IPS DF 19.7 (cell line): ENCODE data around the gene GCNA.
"Not testable (repeated sequence)": the region's sequence is repeated elsewhere in the genome, so short reads cannot be mapped to it uniquely, and the experiment has no call there.

Source experiments
- DNase-seq: peaks from one replicate; pipeline ENCODE4 v3.0.0-alpha.2; 2013; ENCODE audit warnings: low read depth, low spot score

The GCNA gene

DNA sequence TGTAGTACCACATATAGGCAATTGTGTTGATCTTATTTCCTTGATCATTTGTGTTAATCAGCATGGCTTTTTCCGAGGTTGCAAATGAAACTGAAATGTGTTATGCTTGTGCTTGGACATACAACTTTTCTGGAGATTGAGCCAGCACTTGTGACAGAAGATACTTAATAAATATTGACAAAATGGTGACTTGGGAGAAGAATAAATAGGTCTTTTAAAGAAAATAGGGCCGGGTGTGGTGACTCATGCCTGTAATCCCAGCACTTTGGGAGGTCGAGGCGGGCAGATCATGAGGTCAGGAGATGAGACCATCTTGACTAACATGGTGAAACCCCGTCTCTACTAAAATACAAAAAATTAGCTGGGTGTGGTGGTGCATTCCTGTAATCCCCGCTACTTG is 18.5 kb upstream of the GCNA start:
- not testable (repeated sequence) for DNase-seq

DNA sequence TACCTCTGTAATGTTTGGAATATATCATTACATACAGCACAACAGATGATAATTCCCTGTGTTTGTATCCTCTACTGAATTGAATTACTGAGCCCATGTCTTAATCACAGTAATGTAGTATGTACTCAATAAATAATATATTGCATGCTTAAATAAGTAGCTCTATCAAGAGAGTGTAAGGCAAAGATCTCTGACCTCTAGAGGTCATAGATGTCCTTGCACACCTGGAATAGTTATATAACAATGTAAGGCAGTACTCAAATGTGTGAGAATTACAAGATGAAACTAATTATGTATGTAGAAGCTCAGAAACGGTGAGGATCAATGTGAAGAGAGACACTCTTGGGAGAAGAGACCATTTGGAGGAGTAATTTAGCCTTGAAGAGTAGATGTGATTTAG is 14.3 kb upstream of the GCNA start:
- no peak for DNase-seq

- no peak for DNase-seq
Observed at GRCh38 chrX:71565474-71566041, 12.7 kb upstream of the GCNA start.

GRCh38 chrX:71571390-71571789 is 6.8 kb upstream of the GCNA start:
- DNase-seq = not testable (repeated sequence)

- DNase-seq = no peak
Observed at GRCh38 chrX:71573590-71573989, 4.6 kb upstream of the GCNA start.

DNA sequence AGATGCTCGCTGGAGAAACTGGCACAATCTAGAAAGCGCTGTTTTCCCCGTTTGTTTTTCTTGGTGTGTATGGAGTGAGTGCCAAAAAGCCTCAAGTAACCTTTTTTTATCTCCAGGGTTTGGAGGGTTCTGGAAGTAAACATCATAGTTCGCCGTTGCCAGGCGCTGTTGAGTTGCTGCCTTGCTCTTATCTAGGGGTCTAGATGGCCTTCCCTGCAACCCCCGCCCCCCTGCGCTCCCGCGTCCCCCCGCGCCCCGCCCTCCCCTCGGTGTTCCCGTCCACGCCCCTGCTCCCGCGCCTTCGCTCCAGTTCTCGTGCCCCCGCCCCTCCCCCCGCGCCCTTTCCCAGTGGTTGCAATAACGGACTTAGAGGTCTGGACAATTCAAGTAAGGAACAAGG is 555 bp upstream of the GCNA start:
- no peak for DNase-seq

DNA sequence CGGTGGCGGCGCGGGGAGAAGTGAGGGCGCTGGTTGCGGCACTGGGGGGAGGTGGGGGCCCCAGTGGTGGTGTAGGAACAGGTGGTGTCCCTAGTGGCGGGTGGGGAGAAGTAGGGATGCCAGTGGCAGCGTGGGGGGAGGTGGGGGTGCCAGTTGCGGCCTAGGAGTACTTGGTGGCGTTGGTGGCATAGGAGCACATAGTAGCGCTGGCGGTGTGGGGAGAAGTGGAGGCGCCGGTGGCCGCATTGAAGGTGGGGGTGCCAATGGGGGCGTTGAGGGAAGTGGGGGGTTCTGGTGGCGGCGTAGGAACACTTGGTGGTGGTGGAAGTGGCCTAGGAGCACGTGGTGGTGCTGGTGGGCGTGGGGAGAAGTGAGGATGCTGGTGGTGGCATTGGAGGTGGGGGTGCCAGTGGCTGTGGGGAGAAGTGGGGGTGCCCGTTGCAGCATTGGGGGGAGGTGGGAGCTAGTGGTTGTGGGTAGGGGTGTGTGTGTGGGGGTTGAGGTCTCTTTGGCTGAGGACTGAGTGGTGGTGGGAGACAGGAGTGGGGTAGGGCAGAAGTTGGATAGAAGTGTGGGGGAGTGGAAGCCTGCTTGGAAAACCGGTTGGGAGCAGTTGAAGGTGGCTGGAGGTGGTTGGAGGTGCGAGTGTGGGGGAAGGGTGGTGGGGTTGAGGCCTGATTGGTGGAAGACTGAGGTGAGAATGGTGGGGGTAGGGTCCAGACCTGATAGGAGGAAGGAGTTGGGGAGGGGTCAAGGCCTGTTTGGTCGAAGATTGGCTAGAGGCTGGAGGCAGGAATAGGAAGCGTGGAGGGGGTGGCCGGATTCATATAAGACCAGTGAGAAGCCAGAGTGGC is 1.1 kb downstream of the GCNA start:
- DNase-seq = peak; percentile 35

GRCh38 chrX:71579990-71580380 is 1.7 kb downstream of the GCNA start:
- DNase-seq = no peak

DNA sequence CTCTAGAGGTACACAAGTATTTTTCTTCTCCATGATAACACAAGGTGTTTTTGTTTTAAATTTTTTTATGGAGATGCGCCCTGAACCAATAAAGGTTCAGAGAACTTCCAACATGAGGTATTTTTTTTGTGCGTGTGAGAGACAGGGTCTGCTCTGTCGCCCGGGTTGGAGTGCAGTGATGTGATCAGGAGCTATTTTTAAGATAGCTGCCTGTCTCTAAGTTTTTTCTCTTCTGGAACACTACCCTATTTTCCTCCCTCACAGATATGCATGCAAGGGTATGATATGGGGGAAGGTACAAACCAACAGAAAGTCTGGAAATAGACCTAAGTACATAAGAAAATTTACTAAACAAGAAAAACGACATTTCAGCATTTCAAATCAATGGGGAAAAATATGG is 3.0 kb downstream of the GCNA start:
- no peak for DNase-seq

GRCh38 chrX:71586929-71587328 is 8.7 kb downstream of the GCNA start:
- DNase-seq = no peak

DNA sequence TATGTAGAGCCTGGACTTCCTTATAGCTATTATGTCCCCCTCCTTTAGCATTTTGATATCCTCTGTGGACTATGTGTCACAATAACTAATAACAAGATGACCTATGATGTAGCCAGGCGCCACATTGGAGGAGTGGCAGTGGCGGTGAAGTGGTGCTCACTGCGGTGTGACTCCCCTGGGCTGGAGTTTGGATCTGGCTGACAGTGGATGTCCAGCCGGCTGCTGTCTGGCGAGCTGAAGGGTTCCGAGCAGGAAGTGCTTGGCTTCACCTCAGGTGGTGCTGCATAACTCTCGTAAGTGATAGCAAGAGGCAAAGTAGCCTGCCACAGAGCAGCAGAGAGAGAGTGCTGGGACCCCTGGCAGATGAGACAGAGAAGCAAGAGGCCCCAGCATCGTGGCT is 15.0 kb downstream of the GCNA start:
- DNase-seq = not testable (repeated sequence)

- no peak for DNase-seq
Observed at GRCh38 chrX:71599965-71600364, 21.7 kb downstream of the GCNA start.

DNA sequence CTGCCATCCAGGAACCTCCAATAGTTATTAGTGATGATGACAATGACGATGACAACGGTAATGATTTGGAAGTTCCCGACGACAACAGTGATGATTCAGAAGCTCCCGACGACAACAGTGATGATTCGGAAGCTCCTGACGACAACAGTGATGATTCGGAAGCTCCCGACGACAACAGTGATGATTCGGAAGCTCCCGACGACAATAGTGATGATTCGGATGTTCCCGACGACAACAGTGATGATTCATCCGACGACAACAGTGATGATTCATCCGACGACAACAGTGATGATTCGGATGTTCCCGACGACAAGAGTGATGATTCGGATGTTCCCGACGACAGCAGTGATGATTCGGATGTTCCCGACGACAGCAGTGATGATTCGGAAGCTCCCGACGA is 25.4 kb downstream of the GCNA start:
- DNase-seq = no peak

DNA sequence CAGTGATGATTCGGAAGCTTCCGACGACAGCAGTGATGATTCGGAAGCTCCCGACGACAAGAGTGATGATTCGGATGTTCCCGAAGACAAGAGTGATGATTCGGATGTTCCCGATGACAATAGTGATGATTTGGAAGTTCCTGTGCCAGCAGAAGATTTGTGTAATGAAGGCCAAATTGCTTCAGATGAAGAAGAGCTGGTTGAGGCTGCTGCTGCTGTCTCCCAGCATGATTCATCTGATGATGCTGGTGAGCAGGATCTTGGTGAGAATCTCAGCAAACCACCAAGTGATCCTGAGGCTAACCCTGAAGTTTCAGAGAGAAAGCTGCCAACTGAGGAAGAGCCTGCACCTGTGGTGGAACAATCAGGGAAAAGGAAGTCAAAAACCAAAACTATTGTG is 25.9 kb downstream of the GCNA start:
- no peak for DNase-seq

- no peak for DNase-seq
Observed at GRCh38 chrX:71604796-71605568, 26.7 kb downstream of the GCNA start.

DNA sequence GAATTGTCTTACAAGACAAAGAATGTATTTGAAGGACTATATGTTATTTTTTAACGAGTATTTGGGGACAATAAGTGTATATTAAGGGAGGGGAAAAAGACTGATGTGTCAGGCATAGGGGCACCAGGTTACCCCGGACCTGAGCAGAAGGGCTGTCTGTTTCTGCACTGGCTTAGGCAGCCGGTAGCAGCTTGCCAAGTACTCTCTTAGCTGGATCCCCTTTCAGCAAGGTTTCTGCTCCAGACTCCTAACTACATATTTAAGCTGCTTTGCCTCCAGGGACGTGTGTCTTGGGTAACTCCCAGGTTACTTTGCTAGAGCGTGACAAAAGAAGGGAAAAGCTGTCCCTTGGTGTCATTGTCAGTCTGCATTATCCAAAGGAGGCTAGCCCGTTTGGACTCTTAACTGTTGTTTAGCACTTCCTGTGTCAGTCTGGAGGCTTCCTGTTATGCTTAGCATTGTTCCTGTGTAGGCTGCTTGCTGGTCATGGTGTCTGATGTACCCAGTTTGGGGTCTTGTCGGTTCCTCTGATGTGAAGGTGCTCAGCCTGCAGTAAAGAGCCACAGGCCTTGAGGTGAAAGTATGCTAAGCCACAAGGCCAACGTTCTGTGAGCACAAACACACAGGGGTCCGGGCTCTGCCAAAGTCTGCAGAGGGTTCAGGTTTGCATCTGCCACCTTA is 28.4 kb downstream of the GCNA start:
- DNase-seq = no peak

DNA sequence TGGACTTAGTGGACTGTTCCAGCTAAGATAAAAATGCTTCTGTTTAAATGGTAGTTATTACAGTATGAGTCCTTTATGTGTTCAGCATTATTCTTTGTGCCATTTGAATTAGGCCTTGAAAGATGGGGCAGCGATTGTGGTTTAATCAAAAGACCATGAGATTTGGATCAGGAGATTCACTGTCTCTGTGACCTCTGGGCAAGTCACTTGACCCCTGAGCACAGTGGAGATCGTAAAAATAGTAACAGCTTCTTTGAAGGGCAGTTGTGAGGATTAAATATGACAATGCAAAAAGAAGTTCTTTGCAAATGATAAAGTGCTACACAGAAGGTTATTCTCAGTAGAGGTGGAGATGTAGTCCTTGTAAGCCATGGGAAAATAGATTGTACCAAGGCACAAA is 29.3 kb downstream of the GCNA start:
- DNase-seq = no peak

DNA sequence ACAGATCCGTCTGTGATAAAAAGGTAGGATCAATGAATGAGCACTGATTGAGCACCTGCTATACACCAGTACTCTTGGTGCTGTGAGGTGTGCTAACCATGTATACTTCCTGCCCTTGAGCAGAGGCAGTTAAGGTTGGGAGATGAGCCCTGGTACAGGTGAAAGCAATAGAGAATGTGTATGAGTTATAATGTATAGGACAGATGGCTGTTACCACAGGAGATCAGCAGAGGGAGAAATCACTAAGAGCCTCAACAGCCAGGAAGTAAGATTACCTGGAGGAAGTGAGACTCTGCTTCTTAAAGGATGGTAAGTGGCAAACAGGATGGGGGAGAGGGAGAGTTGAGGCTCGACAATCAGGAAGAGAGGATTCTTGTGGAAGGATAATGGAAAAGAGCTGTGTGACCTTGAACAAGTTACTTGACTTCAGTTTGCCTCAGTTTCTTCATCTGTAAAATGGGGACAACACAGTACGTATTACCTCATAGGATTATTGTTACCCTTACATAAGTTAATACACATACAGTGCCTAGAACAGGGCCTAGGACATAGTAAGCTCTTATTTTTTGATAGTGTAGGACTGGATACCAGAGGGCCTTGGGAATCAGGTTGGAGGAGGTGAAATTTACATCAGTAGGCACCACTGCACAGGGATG is 31.0 kb downstream of the GCNA start:
- no peak for DNase-seq

DNA sequence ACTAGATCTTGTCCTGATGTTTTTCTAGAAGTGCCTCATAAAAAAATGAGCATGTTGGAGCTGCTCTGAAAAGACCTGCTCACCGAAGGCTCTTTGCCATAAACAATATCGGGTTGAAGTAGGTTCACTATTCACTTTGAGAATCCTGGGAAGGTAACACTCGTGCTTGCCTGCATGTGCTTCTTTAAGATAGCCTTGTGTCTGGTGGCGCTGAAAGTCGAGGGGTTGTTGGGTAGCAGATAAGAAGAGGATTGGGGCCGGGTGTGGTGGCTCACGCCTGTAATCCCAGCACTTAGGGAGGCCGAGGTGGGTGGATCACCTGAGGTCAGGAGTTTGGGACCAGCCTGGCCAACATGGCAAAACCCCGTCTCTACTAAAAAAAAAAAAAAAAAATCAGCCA is 33.5 kb downstream of the GCNA start:
- DNase-seq = not testable (repeated sequence)

DNA sequence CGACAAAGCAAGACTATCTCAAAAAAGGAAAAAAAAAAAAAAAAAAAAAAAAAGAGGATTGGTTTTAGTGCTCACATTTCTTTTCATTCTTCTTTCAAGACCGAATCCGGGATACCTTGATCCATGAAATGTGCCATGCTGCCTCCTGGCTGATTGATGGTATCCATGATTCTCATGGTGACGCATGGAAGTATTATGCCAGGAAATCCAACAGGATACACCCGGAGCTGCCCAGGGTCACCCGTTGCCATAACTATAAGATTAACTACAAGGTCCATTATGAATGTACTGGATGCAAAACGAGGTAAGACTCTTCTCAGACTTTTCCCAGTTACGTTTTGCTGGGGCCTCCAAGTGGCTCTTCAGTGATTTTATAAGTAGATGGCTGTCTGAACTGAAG is 34.0 kb downstream of the GCNA start:
- no peak for DNase-seq

GRCh38 chrX:71615056-71615455 is 36.8 kb downstream of the GCNA start:
- DNase-seq = no peak

DNA sequence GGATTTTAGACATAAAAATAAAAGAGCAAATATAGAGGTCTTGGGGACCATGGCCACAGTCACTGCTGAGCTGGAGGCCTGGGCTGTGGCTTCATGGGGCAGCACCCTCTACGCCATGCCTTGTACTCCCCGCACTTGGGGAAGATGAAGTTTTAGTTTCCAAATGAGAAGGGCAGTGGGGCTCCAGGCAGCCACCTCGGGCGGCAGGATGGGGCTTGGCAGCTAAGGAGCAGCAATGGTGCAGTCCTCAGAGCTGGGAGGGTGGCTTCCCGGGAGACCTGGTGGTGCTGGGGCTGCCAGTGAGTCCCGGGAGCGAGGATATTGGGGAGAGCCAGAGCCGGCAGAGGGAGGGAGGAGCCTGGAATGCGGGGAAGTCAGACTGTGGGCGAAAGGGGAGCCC is 37.7 kb downstream of the GCNA start:
- DNase-seq = no peak
